ENCODE measurements around the gene WNT7A.

WNT7A gene

DNA sequence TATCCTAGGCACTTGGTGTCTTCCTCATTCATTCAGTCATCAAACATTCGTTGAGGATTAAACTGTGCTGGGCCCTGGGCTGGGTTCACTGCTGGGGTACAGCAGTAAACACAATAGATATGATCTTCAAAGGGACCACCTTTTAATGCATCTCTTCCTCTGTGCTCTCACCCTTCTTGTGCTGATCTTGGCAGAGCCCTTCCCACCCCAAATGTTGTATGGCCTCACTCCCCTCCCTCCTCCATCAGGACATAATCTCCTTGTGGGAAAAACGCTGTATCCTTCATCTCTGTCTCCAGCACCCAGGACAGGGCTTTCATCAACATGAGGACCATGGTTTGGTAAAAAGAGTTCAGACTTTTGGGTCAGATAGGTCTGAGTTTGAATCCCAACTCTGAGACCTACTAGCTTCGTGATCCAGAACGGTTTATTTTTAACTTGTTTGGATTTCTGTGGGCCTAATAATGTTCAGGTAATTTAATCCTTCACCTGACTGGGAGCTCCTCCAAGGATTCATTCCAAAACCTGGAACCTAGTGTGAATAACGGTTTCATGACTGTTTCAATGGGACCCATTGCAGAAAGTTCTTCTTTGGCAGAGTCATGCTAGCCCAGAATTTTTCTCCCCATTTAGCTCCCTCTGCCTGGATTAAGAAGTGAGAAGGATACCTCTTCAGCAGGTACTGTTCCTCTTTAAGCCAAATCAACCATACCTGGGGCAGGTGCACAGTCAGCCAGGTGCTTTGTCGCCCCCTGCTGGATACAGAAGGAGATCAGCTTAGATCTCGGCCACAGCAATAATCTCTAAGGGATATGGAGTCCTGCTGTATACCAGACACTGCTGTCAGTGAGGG, 5.2 kb upstream of the WNT7A start:
- no peak for DNase-seq

DNA sequence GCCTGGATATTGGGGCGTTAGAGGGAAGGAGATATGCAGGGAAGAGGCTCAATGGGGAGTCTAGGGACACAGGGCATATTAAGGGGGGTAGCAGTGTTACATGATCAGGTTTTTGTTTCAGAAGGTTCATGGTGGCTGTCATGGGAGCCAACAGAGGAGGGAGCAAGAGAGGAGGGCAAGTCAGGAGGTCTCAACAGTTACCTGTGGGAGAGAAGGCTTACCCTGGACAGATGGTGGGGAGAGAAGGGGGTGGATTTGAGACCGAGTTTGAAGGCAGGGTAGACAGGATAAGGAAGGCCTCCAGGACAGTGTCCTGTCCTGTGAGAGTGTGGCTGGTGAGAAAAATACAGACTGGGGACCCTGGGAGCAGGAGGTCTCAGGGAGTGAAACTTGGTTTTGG, 3.8 kb upstream of the WNT7A start:
- no peak for DNase-seq

DNA sequence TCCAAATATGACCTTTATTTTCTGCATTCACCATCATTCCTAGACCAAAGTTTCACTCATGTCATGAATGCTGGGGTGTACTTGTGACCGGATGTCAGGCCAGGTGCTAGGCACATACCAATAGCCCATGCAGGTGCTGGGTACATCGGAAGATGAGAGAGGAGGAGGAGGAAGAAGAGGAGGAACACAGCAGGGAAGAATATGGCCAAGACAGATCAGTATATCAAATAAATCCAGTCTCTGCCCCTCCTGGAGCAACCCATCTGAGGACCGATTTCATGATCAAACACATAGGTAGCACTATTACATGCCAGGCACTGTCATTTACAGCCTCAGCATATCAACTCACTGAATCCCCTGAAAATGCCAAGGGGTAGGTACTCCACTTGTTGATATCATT, 3.0 kb upstream of the WNT7A start:
- no peak for DNase-seq

DNA sequence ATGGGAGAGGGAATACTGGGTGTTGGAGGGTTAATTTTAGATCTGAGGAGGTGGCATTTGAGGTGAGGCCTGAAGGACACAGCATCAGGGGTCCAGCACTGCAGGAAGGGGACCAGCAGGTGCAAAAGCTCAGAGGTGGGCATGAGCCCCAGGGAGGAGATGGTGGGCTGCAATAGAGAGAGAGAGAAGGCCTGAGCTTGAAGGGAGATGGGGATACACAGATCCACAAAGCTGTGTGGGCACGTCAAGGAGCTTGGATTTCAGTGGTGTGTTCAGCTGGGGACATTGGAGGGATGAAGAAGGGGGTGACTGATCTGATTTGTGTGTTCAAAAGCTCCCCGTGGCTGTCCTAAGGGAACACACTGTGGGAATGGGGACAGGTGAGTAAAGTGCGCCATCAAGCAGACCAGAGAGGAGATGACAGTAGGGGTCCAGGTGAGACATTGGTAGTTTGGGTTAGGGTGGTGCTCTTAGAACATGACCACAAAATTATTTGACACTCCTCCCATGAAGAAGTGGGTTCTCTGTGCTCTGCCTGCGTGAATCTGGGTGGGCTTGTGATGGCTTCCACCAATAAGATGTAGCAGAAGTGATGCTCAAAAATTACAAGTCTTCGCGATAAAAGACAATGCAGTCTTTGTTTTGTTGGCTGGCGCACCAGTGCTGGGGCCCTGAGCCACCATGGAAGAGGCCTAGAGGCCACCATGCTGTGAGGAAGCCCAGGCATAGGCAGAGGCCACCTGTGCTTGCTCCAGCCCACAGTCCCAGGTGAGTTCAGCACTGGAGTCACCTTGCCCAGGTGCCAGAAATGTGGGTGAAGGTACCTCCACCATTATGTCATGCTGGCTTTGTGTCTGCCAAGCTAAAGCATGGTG, 1.9 kb upstream of the WNT7A start:
- DNase-seq, result no peak

DNA sequence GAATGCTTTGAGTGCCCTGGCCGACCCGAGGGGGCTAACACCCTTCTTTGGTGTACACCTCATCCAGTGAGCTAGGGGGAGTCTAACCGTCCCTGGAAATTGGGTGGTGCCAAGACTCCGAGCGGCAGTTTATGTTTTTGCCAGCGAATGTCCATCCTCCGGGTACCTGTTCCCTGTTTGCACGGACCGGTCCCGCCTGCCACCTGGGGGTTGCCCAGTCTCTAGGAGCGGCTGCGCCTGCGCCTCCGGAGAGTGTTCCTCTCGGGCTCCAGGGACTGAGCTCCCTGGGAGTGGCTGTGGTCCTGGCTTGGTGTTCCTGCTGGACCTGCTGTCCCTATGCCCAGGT, 913 bp upstream of the WNT7A start:
- no peak for DNase-seq

DNA sequence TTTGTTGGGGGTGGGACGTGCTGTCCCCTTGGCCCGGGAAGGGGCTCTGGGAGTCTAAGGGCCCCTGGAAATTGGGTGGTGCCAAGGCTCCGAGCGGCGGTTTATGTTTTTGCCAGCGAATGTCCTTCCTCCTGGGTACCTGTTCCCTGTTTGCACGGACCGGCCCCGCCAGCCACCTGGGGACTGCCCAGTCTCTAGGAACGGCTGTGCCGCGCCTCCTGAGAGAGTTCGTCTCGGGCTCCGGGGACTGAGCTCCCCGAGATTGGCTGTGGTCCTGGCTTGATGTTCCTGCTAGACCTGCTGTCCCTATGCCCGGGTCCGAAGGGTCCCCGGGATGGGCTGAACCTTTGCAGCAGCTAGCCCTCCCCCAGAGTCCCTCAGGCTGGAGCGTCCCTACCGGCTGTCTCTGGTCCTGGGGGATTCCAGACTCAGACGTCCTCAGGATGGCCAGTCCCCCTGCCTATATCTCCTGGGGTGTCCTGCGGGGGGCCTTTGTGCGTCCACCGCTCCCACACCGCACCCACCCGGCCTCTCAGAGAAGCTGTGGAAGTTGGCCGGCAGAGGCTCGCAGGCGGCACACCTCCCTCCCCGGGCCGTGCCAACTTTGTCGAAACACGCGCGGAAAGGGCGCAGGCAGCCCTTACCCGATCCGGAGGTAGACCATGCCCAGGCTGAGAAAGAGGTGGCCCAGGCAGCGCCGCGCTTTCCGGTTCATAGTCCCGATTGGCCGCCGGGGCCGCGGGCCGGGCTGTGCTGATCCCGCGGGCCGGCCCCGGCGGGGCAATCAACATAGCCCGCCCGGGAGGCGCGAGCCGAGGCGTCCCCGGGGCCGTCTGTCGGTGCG, 547 bp downstream of the WNT7A start:
- no peak for DNase-seq

DNA sequence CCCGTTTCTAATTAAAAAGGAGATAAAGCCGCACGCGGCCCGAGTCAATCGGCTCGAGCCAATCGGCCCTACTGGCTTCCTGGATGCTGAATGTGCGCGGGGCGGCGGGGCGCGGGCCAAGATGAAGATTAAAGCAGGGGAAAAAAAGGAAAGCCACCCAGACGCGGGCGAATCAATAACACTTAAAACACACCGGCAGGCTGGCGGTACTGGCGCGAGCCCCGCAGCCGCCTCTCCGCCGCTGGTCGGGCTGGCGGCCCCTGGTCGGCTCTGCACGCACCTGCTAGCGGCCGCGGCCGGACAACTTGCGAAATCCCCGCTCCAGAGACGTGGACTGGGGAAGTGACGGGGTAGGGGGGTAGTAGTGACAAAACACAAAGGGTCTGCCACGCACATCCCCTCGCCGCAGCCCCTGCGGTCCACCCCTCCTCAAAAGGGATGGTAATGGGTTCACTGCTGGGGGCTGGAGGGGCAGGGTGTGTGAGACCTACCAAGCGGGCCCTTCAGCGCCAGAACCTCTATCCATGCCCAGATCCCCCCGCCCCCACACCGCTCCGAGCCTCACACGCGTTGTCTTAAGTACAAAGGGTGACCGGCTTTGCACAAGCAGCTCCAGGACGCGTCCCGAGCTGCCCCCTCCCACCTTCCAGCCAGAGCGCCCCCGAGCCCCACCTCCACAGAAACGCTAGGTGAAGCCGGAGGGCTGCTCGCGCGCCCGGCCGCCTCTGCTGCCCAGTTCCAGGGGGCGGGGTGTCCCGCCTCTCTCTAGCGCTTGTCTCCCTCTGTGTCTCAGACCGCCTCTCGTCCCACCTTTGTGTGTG, 1.4 kb downstream of the WNT7A start:
- no peak for DNase-seq

DNA sequence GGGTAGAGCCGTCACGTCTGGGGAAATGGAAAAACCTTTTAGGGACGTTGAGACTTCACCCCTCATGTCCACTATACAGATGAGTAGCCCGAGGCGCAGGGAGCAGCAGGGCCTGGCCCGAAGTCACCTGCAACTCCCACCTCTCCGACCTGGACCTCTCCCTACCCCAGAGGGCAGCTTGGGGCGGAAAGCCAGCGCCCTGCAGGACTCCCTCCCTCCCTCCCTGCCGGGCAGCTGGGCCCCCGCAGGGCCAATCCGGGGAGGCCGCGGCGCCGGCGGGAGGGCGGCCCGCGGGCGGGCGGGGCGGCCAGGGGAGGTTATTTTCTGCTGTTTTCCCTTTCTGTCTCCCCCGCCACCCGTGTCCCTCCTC, 2.0 kb downstream of the WNT7A start:
- DNase-seq, result no peak

DNA sequence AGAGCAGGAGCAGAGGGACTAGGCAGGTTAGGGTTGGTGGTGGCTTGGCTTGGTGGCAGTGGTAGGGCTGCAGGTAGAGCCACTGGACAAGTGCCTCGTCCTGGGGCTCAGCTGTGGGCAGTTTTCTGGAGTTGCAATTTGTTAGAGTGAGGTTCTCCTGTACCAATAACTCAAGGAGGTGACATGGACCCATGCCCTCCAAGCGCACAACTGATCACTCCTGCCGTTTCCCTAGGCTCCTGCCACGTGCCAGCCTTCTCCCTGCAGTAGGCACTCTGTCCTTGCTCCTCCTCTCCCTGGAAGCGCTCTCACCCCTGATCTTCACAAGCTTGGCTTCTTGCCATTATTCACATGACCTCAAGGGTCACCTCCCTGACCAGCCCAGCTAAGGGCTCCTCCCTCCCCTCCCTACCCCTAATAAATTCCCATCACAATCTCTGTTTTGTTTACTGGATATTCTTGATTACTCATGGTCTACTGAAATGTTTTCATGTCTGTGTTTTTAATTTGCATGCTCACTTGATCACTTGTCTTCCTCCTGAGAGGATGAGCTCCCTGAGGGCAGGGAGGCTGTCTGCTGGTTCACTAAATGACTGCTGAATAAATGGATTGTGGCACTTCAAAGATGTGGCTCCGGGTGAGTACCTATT, 3.3 kb downstream of the WNT7A start:
- DNase-seq, result no peak

DNA sequence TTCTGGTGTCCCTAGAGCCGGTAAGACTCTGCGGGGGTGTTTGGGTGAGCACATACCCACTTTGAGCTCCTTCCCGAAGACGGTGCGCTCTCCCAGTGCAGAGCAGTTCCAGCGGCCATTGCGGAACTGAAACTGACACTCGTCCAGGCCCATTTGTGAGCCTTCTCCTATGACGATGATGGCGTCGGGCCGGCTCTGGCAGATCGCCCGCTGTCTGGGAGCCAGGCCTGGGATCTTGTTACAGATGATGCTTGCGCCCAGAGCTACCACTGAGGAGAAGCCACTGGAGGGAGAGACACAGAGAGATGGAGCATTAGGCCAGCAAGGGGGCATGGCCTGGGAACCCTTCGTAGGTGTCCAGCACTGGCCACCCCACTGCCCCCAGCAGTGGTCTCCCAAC, 5.0 kb downstream of the WNT7A start:
- no peak for DNase-seq

DNA sequence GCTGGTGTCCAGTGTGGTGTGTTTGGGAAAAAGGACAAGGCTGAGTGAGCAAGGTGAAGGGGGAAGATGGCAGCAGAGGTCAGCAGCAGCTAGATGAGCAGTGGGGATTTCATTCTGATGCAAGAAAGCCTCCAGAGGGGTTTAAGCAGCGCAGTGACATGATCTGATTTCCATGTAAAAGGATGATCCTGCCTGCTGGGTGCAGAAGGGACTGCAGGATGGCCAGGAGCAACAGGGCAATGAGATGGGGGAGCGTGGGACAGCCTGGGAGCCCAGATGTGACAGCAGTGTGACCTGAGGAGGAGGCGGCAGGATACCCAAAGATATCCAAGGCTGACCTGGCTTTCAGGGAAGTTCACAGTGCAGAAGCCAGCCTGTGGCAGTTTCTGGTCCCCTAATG, 6.1 kb downstream of the WNT7A start:
- DNase-seq, result no peak

DNA sequence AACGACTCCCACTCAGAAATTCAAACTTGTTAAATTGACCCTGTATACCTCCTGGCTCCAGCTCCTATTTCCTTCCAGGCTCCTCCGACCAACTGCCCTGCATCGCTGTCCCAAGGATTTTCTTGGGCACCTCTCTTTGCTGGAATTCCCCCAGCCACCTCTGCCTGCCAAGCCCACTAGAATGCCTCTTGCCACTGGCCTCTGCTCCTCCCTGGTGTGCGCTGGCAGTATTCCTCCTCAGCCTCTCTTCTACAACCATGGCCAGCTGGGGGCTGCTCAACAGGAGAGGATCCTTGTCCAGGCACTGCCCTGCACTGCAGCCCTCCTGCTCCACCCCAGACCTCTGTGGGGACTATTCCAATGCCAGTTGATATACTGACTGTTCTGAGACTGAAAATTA, 7.4 kb downstream of the WNT7A start:
- no peak for DNase-seq

DNA sequence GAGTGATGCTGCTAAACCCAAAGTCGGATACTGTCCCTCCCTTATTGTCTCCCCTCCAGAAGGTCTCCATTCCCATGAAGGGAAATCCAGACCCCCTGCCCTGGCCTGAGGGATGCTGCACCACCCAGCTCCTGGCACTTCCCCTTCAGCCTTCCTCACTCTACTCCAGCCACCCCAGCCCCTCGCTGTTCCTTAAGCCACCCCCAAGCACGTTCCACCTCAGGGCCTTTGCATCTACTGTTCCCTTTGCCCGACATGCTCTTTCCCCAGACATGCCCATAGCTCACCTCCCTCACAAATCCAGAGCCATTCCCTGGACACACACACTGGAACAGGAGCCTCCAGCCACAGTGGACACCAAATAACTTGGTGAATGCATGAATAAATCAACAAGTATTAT, 8.1 kb downstream of the WNT7A start:
- DNase-seq, result no peak

DNA sequence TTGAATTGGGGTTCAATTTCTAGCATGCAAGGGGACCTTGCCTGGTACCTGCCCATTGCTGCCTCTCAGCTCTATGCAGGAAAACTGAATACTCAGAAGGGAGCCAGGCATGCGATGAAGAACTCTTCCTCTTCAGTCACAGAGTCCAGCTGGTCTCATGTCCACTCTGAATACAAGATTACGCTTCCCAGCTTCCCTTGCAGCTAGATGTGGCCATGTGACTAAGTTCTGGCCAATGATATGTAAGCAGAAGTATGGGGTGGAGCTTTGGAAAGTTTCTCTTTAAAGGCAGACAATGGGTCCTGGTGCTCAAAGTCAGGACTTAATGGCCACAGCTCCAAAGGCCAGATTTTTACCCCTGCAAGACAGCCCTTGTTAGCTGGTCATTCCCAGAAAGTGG, 9.0 kb downstream of the WNT7A start:
- no peak for DNase-seq

DNA sequence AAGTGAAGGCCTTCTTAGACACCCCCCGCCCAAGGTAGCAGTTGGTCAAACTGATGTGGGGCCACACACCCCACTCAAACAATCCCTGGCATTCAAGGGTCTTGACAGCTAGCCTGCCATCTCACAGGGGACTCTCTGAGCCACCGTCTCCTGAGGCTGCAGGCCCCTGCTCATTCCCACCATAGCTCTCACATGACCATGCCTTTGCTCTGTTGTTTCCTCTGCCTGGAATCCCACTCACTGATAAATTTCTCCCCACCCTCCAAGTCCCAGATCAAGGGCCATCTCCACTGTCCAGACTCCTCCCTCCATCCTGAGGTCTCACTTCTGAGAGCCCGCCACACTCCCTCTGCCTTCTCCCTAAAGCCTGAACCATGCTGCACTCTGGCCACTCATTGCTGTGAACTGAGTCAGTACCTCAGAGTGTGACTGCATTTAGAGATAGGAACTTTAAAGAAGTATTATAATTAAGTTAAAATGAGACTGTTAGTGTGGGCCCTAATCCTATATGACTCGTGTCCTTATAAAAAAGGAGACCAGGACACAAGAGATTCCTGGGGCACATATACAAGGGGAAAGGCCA, 10.0 kb downstream of the WNT7A start:
- no peak for DNase-seq

DNA sequence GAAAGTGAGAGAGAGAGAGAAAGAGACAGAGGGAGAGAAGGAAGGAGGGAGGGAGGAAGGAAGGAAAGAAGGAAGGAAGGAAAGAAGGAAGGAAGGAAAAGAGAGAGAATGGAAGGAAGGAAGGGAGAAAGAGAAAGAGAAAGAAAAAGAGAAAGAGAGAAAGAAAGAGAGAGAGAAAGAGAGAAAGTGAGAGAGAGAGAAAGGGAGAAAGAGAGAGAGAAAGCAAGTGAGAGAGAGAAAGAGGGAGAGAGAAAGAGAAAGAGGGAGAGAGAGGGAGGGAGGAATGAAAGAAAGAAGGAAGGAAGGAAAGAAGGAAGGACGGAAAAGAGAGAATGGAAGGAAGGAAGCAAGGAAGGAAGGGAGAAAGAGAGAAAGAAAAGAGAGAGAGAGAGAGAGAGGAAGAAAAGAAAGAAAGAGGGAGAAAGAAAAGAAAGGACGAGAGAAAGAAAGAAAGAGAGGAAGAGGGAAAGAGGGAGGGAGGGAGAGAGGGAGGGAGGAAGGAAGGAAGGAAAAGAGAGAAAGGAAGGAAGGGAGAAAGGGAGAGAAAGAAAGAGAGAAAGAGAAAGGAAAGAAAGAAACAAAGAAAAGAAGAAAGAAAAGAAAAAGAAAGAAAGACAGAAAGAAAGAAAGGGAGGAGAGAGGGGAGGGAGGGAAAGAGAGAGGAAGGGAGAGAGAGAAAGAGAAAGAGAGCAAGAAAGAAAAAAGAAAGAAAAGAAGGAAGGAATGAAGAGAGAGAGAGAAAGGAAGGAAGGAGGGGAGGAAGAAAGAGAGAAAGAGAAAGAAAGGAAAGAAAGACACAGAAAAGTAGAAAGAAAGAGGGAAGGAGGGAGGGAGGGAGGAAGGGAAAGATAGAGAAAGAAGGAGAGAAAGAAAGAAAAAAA, 10.8 kb downstream of the WNT7A start:
- DNase-seq, result no peak

DNA sequence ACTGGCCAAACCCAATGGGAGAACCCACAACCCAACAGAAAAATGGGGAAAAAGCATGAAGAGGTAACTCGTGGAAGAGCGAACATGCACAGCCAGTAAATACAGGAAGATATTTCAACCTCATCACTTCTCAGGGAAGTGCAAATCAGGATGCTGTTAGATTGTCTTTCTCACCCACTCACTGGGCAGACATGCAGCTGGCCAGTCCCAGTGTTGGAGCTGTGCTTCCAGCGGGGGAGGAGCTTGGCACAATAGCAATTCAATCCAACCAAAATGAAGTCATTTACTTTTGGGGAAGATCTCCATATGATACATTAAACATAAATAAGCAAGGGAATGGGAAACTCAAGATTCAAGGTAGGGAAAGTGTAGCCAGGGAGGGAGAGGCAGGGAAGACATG, 12.1 kb downstream of the WNT7A start:
- no peak for DNase-seq

DNA sequence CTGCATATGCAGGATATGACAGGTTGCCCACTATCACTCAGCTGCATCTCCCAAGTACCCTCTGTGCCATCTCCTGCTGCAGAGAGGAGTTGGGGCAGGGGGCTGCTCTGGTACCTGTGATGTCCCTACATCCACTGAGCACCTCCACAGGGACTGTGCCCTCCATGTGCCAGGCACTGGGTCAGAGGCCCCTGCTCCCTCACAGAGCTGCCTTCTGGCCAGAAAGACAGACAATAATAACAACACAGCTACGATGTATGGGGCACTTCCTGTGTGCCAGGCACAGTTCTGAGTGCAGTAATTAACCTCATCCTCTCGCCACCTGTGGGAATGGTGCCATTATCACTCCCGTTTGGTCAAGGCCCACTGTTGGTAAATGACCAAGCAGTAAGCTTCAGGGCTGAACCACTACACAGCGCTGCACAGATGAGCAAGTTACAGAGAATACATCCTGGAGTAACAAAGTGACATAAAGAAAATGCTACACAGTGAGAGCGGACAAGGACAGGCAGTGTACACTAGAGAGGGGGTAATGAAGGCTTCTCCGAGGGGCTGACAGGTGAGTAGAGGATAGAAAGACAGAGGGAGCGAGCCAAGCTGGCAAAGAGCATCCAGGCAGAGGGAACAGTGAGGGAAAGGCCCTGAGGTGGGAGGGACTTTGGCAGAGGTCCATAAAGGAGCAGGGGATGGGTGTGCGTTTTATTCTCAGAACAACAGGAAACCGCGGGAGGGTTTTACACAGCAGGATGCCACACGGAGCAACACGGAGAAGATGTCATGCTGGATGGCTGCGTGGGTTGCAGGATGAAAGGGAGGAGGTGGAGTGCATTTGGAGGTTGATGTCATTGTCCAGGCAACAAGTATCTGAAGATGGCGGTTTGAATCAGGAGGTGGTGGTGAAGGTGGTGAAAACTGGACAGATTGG, 13.6 kb downstream of the WNT7A start:
- no peak for DNase-seq

DNA sequence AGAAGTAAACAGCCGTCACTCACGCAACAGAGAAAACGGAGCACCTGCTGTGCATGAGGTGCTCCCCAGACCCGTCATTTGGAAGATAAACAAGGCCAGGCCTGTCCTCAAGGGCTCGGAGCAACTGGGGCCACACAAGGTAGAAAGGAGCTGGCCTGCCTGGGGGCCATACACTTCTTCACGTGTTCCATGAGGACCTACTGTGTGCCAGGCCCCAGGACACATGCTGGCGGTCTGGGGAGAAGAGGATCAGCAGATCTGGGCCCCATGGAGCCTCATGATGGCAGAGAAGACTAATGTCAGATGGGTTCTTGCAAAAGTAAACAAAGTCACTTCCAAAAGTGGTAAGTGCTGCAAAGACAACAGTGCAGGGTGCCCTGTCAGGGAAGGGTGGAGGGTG, 14.3 kb downstream of the WNT7A start:
- no peak for DNase-seq

DNA sequence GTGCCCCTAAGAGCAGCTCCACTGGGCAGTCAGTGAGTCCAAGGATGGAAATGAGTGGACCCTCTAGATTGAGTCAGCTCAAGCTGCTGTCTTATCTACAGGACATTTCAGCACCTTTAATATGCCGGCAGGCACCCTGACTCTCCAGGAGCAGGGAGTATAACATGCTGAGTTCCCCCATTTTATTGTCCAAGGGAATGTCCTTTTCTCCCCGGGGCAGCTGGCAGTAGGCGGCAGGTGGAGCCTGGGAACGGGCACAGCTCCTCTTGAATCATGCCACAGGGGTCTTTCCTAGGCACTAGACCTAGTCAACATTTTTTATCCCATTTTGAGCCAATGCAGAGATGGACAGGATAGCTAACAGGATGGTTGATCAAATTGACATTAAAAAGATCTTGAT, 14.8 kb downstream of the WNT7A start:
- DNase-seq, result no peak

Measured in SIG-M5 (cell line).